Effector CD8-positive, alpha-beta T cell (primary cell): ENCODE data around the gene SERPING1.
A peak's percentile ranks its signal among the peaks of the same experiment; 100 is the strongest.

Source experiments
- DNase-seq: peaks from one replicate; lab custom pipeline; 2025; lab: John Stamatoyannopoulos, UW

Gene SERPING1

DNA sequence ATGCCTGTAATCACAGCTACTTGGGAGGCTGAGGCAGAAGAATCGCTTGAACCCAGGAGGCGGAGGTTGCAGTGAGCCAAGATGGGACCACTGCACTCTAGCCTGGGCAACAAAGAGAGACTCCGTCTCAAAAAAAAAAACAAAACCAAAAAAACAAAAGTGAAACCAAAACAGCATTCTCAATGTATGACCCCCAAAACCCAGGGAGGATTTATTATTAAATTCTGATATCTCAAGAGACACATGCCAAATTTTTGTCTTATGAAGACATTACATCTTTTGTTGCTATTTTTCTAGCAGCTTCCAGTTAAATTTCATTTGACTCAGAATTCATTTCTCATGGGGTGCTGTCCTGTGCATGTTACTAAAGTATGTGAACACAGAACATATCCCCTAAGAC lies 55.2 kb downstream of the SERPING1 start:
- no peak for DNase-seq

DNA sequence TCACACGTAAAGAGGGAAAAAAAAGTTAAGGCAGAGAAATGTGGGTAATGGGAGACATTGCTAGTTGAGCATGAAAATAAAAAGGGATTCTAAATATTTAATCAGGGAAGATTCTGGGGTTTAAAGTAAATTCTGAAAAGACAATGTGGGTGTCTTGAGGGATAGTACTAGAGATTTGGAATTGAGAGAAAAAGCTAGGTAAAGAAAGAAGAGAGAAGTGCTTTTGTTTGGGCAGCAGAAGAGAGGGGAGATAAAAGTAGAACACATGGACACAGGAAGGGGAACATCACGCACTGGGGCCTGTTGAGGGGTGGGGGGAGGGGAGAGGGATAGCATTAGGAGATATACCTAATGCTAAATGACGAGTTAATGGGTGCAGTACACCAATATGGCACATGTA lies 55.7 kb downstream of the SERPING1 start:
- DNase-seq, result no peak

DNA sequence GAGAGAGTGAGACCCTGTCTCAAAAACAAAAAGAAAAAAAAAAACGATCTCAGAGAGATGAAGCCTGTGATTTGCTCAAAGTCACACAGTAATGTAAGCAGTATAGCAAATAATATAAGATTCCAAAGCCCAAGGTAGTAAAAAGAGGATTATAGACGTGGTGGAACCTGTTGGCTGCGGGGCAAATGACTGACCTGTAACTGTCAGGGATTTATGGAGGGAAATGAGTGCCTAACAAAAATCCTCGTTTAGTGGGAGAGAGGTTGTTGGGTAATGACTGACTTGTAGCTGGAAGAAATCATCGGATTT lies 59.4 kb downstream of the SERPING1 start:
- DNase-seq, result no peak

DNA sequence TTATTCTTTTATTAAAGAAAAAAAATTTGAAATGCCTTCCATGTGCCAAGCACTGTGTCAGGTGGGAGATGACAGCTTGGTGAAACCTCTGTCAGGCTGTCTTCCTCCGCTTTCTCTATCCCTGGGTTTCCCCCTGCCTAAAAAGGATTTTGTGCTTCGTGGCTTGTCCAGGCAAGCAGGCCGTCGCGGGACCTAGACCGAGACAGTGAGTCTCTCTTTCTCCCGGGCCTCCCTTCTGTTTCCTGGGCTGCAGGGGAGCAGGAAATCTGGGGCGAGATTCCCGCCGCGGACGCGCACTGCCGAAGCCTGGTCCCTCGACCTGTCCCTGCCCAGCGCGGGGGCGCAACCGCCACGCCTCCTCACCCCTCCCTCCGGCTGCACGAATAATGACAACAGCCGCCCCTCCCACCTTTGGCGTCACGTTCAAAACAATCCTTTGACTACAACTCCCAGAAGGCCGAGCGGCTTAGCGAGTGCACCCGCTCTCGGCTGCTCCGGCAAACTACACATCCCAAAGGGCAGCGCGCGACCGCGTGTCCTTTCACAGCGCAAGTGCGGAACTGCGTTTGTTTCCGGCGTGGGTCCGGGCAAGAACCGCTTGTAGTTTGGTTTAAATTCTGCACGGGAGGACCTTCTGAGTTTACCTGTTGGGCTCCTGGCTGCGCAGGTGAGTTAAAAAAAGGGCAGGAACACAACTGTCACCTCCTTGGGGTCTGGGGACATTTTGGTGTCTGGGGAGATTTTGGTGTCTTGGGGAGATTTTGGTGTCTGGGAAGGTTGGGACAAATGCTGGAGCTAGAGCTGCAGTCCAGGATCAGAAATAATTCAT lies 59.9 kb downstream of the SERPING1 start, which contains the start of gene CLP1:
Gene CLP1, plus strand, starts transcription at position 569 of the 829 bp plus-strand sequence. CDS start 1,715 bp downstream, outside the sequence.
- peak; percentile 98 for DNase-seq

DNA sequence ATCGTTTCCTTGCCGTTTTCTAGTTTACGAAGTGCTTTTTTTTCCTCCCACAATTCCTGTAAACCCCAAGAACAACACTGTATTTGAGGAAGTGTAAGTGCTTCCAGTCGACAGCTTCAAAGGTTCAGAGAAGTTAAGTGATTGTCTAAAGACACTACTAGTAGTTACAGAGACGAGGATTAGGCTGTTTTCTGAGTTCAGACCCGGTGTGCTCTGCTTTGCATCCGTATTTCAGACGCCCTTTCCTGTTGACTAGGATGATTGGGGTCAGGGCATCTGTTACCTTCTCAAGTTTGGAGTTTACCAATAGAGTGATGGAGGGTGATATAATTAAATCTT lies 60.5 kb downstream of the SERPING1 start:
- no peak for DNase-seq

DNA sequence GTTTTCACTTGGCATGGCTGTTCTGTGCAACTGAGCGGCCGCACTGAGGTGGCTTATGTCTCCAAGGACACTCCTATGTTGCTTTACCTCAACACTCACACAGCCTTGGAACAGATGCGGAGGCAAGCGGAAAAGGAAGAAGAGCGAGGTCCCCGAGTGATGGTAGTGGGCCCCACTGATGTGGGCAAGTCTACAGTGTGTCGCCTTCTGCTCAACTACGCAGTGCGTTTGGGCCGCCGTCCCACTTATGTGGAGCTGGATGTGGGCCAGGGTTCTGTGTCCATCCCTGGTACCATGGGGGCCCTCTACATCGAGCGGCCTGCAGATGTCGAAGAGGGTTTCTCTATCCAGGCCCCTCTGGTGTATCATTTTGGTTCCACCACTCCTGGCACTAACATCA lies 62.2 kb downstream of the SERPING1 start:
- DNase-seq, result no peak

DNA sequence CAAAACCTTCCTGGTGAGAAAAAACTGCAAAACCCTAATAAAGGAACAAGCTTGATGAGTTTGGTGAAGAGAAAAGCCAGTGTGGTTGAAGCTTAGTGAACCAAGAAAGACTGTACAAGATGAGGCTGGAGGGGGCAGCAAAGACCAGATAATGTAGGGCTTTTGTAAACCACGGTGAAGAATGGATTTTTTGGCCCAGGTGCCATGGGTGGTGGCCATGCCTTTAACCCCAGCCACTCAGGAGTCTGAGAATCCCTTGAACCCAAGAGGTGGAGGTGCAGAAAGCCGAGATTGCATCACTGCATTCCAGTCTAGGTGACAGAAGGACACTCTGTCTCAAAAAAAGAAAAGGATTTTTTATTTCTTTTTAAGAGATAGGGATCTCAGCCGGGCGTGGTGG lies 65.4 kb downstream of the SERPING1 start:
- DNase-seq, result no peak

DNA sequence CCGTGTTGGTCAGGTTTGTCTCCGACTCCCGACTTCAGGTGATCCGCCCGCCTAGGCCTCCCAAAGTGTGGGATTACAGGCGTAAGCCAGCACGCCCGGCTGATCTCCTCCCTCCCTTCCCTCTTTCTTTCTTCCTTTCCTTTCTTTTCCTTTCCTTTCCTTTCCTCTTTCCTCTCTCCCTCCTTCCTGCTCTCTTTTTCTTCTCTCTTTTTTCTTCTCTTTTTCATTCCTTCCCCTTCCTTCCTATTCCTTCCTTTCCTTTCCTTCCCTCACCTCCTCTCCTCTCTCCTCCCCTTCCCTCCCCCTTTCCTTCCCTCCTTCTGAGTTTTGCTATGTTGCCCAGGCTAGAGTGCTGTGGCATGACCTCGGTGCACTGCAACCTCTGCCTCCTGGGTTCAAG lies 66.5 kb downstream of the SERPING1 start:
- DNase-seq, result no peak
